Peyer's patch (tissue), 4 donors: ENCODE results near the gene FAM241A.

Experiments used
- POLR2A ChIP-seq, 2 donors: fragments of 450-650 bp; IDR thresholded peaks; one replicate each; pipeline ENCODE4 v1.5.1; 2017; ENCODE audit warnings: antibody characterized with exemption in 2 of 2, mild to moderate bottlenecking in 2 of 2, moderate library complexity in 2 of 2
- TF ChIP-seq, protein P1 (sequence below), 6 experiments: fragments of 450-650 bp in 4 of 6; fragments of 200-600 bp in 2 of 6; sonication (generic) in 1 of 6; IDR thresholded peaks; one replicate each; pipeline ENCODE4 v1.5.1; 2017 to 2019; ENCODE audit warnings: antibody characterized with exemption in 6 of 6, mild to moderate bottlenecking in 3 of 6, moderate library complexity in 1 of 6

DNA sequence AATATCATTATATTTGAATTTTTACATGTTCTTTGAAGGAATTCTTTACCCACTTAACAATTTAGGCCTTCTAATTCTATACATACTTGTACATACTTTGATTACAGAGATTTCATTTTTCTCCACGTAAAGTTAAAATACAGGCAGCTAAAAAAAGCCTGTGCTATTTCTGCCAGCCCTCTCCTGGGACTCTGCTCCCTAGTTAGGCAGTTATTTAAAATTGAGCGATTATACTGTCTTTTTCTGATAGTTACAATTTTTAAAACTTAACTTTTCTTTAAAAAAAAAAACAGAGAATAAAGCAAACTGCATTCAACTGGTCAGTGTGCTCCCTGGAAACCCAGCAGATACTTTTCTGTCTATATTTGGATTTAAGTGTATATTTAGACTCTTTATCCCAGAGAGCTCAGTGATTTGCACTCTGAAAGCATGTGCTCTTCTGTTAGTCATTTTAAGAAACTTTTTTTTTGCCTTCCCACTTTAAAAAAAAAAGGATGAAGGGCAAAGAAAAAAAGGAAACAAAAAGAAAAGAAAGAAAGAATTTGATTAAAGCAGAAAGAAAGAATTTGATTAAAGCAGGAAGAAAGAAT is 18.1 kb upstream of the FAM241A start:
- TF ChIP-seq, protein P1, sequence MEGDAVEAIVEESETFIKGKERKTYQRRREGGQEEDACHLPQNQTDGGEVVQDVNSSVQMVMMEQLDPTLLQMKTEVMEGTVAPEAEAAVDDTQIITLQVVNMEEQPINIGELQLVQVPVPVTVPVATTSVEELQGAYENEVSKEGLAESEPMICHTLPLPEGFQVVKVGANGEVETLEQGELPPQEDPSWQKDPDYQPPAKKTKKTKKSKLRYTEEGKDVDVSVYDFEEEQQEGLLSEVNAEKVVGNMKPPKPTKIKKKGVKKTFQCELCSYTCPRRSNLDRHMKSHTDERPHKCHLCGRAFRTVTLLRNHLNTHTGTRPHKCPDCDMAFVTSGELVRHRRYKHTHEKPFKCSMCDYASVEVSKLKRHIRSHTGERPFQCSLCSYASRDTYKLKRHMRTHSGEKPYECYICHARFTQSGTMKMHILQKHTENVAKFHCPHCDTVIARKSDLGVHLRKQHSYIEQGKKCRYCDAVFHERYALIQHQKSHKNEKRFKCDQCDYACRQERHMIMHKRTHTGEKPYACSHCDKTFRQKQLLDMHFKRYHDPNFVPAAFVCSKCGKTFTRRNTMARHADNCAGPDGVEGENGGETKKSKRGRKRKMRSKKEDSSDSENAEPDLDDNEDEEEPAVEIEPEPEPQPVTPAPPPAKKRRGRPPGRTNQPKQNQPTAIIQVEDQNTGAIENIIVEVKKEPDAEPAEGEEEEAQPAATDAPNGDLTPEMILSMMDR (IDR thresholded peaks at IDR 0.05) = no peak
- TF ChIP-seq POLR2A (IDR thresholded peaks at IDR 0.05) = no peak
